Measurements from ENCODE around the gene GYG2.

The GYG2 gene

DNA sequence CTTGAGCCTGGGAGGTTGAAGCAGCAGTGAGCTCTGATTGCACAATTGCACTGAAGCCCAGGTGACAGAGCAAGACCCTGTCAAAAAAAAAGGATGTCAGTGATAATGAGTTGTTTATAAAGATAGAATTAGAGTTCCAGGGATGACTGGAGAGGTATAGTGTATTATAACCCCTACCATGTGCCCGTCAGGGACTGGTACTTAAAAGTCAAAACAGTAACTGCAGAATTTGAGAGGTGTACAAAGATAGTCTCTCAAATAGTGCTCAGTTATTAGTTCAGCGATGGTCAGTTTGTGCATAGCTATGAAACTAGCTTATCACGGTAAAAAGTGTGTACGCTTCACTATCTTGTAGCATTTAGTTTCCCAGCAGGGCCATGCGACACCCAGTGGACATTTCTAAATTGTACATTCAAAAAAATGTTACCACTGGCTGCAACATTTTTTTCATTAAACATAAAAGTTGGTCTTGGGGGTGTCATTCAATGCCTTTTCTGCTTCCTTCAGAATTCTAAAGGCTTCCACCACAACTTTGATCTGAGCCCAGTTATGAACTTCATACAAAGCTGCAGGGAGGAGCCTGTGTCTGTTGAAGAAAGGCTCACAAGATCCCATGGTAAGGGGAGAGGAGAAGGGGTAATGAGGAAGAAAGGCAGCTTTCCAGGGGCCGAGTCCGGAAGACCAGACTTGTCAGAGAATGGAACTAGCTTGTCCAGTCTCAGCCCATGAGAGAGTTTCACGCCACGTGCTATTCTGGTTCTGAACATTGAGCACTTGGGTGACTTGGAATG, 9.2 kb upstream of the GYG2 start:
- DNase-seq, result no peak

- DNase-seq, result no peak
Observed at GRCh38 chrX:2820136-2820771, 8.5 kb upstream of the GYG2 start.

DNA sequence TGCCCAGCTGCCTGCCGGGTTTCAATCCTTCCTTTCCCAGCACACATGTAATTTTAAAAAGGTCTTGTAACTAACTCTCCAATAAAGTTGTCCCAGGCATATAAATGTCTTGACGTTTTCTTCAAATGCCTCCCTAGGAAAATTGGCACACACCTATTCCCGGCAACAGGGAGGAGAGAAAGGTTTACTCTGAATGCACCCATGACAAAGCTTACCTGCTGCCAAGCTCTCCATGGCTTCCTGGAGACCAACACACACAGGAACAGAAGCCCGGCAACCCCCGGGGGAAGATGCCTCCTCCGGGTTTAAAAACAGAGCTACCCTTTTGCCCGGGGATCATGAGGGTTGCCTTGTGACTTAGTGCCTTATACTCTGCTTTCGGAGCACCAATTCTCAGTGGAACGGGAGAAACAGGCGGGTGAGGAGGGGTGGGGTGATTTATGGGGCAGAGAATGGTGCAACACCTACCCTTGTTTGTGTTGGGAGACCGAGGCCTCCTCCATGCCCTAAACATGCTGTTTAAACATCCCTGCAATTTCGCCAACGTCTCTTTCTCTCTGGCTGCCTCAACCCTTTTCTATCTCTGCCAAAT, 4.8 kb upstream of the GYG2 start:
- no peak for DNase-seq

DNA sequence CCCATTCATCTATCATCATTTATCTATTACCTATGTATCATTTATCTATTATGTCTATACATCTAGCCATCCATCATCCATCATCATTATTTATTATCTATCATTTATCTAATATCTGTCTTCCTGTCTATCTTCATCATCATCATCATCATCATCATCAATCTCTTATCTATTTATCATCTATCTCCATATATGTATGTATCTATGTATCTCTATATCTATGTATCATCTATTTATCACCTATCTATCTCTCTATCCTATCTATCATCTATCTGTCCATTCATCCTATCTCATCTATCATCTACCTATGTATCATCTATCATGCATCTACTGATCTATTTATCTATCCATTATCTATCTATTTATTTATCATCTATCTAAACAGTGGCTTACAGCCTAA, 3.8 kb upstream of the GYG2 start:
- no peak for DNase-seq

GRCh38 chrX:2828959-2829411, 255 bp downstream of the GYG2 start:
- DNase-seq, result no peak

DNA sequence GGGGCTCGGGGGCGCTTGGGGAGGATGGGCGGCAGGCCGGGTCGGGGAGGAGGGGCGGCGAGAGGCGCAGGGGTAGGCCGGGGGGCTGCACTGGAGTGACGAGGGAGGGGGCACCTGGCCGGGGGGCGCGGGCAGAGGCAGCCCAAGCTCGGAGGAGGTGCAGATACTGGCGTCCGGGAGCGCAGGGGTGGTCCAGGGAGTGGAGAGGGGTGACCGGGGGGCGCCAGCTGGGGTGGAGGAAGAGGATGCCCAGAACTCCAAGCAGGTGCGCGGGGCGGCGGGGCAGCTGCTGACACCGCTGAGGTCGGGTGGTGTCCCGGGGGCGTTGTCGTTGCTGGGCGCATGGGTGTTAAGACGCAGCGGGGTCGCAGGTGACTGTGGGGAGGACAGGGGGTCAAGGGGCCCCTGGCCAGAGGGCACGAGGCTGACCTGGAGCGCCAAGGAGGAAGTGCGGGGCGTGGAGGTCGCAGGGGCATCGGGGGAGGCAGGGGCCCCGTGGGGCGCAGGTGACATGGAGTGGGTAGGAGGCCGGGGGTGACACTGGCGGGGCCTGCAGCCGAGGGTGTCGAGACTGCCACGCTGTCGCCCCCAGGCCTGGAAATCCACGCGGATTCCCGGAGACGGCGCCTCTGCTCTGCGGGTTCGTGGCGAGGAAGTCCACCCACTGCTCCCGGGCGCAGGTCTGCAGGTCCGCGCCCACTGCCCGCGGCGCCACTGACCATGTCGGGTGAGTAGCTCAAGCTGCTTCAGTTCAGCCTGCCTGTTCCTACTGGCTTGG, 928 bp downstream of the GYG2 start:
- no peak for DNase-seq

DNA sequence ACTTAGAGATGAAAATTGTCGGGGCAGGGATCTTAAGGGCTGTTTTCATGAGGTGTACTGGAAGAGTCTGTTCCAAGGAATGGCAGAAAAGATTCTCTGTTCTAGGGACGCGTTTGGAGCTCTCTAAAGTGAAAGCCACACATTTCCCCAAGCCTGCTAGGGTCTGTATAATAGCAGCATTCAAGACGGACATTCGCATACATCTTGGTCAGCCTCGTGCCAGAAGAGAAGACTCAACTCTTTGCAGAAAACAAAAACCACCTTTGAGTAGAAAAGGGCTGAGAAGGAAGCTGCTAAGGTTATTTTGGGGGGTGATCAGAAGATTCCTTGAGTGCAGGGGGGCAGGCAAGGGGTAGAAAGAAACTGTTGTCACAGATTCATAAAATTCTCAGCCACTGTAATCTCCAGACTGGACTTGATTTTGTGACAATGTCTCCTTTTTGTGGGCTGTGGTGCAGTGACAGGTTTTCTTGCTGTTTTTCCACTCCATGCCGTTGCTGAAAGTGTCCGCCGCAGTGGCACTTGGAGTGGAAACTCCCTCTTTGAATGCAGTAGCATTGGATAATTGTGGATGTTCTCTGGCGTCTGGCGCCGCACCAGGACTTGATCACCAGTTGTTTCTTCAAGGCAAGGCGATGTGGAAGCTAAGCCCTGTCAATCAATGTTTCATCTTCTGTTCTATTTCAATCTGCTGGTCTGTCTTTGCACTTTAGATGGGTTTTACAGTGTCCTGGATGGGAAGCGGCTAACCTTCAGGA, 2.9 kb downstream of the GYG2 start:
- DNase-seq, result no peak

- no peak for DNase-seq
Observed at GRCh38 chrX:2837961-2838360, 9.2 kb downstream of the GYG2 start.

DNA sequence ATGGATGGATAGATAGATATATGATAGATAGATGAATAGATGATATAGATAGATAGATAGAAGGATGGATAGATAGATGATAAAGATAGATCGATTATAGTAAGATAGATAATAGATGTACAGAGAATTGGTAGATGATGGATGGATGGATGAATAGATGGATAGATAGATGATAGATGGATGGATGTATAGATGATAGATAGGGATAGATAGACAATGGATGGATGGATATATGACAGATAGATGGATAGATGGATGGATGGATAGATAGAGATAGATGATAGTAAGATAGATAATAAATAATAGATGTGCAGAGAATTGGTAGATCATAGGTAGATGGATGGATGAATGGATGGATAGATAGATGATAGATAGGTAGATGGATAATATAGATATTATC, 12.2 kb downstream of the GYG2 start:
- DNase-seq, result no peak

DNA sequence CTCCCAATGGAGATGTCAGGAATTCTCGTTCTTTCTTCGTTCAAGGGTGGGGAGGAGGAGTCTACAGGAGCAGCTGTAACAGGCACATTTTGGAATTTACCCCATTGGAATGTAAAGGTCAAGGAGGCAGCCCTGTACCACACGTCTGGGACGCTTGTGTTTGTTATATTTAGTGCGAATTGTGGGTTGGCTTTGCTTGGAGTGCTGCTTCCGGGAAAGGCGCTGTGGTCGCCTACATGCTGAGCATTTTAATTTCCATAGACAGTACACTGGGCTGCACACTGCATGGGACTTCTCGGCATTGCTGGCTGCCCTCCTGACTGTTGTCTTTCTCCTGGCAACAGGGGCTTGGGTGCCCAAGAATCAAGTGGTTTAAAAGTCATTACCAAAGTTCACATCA, 12.8 kb downstream of the GYG2 start:
- no peak for DNase-seq

DNA sequence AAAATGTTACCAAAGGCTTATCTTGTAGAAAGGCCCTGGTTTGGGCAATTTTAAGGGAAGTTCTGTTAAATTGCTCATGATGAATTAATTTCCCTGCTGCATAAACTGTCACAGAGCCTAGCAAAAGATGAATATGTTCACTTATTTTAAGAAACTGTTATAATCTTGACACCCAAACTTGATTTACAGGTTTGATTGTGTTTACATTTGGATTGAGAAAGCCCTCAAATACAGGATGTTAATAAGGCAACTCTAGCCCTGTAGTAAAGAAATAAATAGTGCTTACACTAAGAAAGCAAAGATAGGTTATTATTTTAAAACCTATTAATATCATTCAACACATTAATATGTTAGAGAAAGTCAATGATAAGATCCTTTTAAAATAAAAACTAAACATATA, 18.3 kb downstream of the GYG2 start:
- no peak for DNase-seq

- no peak for DNase-seq
Observed at GRCh38 chrX:2848871-2849301, 20.2 kb downstream of the GYG2 start.

- no peak for DNase-seq
Observed at GRCh38 chrX:2854918-2855317, 26.2 kb downstream of the GYG2 start.

- DNase-seq, result no peak
Observed at GRCh38 chrX:2855761-2856160, 27.0 kb downstream of the GYG2 start.

DNA sequence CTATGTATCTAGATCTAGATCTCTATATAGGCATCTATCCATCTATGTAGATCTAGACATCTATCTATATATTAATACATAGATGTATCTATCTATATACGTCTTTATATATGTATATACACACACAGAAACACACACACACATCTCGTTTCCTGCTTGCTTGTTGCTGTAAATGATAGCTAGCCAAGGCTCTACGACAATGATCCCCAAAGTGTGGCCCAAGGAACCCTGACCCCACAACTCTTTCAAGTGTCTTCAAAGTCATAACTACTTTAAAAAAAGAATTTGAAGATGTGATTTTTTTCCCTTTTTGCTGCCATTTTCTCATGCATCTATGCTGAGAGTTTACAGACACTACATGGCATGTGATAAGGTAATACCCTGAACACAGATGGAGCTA, 28.8 kb downstream of the GYG2 start:
- no peak for DNase-seq

DNA sequence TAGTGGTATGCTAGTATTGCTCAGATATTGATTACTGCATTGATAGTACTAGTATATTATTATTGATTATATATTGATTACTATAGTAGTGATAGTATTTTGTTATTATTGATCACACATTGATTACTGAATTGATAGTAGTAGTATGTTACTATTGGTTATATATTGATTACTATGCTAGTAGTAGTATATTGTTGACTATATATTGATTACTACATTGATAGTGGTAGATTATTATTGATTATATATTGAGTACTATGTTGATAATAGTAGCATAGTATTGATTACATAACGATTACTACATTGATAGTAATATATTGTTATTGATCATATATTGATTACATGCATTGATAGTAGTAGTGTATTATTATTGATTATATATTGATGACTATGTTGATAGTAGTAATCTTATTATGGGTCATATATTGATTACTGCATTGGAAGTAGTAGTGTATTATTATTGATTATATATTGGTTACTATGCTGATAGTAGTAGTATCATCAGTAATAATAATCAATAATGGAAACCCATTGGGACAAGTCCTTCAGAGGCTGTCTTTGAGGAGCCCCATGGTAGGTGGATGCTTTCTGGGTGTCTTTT, 30.6 kb downstream of the GYG2 start:
- no peak for DNase-seq

DNA sequence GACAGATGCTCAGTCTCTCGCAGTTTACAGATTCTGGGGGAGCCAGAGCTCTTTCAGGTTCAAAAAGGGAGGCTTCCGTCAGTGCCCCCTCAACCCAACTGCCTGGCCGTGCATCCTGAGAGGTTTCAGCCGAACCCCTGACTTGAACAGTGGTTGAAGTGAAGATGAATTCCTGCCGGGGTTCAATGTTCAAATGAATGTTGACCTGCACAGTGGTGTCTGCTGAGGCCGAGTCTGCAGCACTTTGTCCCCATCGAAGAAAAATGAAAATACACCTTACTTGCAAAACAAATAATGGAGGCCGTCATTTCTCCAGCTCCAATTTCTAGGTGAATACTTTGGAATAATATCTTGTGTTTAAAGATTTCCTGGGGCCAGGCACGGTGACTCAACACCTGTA, 33.7 kb downstream of the GYG2 start:
- no peak for DNase-seq

DNA sequence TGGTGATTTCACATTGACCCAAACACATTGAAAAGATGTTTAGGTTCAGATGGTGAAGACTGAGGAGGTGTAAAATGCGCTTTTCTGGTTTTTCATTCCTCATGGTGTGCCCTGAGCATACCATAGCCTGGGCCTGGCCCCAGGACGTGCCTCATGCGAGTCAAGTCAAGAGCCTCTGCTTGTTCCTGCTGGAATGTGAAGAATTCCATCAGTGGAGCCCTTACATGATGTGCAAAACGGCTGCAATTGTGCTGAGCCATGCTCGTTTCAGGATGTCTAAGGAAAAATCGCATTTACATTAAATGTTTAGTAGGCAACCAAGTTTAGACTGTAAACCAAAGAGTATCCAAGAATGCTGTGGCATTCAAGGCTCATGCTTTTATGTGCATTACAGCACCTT, 34.9 kb downstream of the GYG2 start:
- DNase-seq, result no peak

GRCh38 chrX:2867206-2867605, 38.5 kb downstream of the GYG2 start:
- no peak for DNase-seq

DNA sequence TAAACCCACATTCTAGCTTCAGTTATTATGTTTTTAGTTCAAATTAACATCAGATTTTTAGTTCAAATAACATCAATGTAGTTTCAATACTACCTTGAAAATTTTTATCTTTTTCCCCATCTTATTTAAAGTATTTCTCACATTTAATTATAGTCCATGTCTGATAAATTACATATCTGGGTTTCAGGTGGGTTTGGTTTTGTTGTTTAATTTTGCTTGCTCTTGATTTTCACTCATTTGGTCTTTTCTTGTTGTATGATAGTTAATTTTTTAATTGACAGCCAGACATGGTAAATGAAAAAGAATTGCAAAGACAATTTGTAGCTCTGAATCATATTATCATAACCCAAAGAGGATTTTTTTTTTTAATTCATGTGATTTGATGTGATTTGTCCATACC, 41.9 kb downstream of the GYG2 start:
- no peak for DNase-seq

GRCh38 chrX:2871831-2872230, 43.1 kb downstream of the GYG2 start:
- DNase-seq, result no peak

GRCh38 chrX:2872671-2873277, 44.0 kb downstream of the GYG2 start:
- DNase-seq, result no peak
